SIG-M5 treated with dmso at 0.1 percent for 504 hours (cell line): ENCODE results near the gene PSD4.

Experiments
- DNase-seq: peaks from one replicate; lab custom pipeline; 2025; ENCODE audit not compliant: unreplicated experiment; lab: John Stamatoyannopoulos, UW

The PSD4 gene

GRCh38 chr2:113141451-113141850 lies 32.3 kb upstream of the PSD4 start:
- DNase-seq: no peak

- no peak for DNase-seq
Measured at GRCh38 chr2:113142290-113142689, 31.5 kb upstream of the PSD4 start.

- no peak for DNase-seq
Measured at GRCh38 chr2:113144259-113144658, 29.5 kb upstream of the PSD4 start.

GRCh38 chr2:113148606-113149552 lies 24.9 kb upstream of the PSD4 start:
- no peak for DNase-seq

- no peak for DNase-seq
Measured at GRCh38 chr2:113149553-113150257, 24.1 kb upstream of the PSD4 start.

- no peak for DNase-seq
Measured at GRCh38 chr2:113150258-113150601, 23.5 kb upstream of the PSD4 start.

GRCh38 chr2:113155331-113155730 lies 18.4 kb upstream of the PSD4 start:
- DNase-seq: no peak

- DNase-seq: no peak
Measured at GRCh38 chr2:113156278-113157117, 17.3 kb upstream of the PSD4 start.

- peak; percentile 25 for DNase-seq
Measured at GRCh38 chr2:113157118-113157896, 16.5 kb upstream of the PSD4 start.

- DNase-seq: no peak
Measured at GRCh38 chr2:113157897-113158753, 15.6 kb upstream of the PSD4 start.

GRCh38 chr2:113158884-113159553 lies 14.8 kb upstream of the PSD4 start:
- DNase-seq: no peak

GRCh38 chr2:113160248-113160647 lies 13.5 kb upstream of the PSD4 start:
- no peak for DNase-seq

GRCh38 chr2:113160962-113161361 lies 12.8 kb upstream of the PSD4 start:
- DNase-seq: no peak

- DNase-seq: no peak
Measured at GRCh38 chr2:113162173-113162572, 11.6 kb upstream of the PSD4 start.

- no peak for DNase-seq
Measured at GRCh38 chr2:113162869-113163268, 10.9 kb upstream of the PSD4 start.

GRCh38 chr2:113164215-113164929 lies 9.4 kb upstream of the PSD4 start:
- DNase-seq: no peak

GRCh38 chr2:113164930-113165585 lies 8.7 kb upstream of the PSD4 start:
- DNase-seq: no peak

GRCh38 chr2:113166187-113166645 lies 7.6 kb upstream of the PSD4 start:
- no peak for DNase-seq
